AG09309 (cell line): ENCODE data around the gene TK2.

Experiments used
- DNase-seq: peaks from one replicate; pipeline ENCODE4 v3.0.0-alpha.2; 2010; ENCODE audit warnings: low read depth
- H3K4me3 ChIP-seq: 2 replicates; pipeline ENCODE4 v1.5.1; 2011; ENCODE audit warnings: mild to moderate bottlenecking, low read depth, low read length, moderate library complexity; ENCODE audit not compliant: control insufficient read depth
- TF ChIP-seq, protein P1 (sequence below): IDR thresholded peaks from 2 replicates; pipeline ENCODE4 v1.5.1; 2011; ENCODE audit warnings: mild to moderate bottlenecking, low read depth, low read length, inconsistent platforms; ENCODE audit not compliant: insufficient read depth, control insufficient read depth; ENCODE audit errors: missing control alignments

The TK2 gene

DNA sequence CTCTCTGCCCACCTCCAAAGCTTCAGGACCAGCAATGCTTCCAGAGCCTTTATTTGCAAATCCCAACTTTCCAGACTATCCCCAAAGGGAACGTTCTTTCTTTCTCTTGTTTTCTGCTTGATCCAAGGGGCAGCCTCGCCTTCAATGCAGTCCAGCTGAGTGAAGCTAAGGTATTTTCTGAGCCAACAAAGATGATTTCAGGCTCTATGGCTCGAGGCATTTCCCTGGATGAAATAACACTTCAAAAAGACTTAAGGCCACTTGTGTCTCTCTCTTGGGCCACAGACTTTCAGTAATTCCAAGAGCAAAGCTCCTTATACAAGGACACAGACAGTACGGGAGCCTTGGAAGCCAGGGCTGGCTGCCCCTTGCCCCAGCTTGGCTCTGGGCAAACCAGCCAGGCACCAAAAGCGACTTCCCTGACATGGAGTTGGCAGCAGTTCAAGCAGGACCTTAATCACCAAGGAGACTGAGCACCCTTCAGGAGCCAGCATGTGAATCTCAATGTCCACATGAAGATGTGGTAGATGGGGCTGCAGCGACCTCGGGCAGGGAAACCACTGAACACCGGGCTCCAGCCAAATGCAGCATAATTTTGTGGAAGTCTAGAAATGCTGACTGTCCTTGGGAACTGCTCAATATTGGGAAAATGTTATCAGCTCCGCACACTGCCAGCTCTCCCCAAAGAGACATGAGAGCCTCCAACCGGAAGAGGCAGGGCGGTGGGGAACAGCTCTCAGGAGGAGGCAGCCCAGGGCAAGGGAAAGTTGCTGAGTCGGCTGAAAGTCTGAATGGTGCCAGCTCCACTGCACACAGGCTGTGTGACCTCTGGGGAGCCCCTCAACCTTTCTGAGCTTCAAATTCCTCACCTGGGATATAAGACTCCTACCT lies 39.0 kb downstream of the TK2 start:
- no peak overlapping the region for H3K4me3 ChIP-seq
- TF ChIP-seq, protein P1, sequence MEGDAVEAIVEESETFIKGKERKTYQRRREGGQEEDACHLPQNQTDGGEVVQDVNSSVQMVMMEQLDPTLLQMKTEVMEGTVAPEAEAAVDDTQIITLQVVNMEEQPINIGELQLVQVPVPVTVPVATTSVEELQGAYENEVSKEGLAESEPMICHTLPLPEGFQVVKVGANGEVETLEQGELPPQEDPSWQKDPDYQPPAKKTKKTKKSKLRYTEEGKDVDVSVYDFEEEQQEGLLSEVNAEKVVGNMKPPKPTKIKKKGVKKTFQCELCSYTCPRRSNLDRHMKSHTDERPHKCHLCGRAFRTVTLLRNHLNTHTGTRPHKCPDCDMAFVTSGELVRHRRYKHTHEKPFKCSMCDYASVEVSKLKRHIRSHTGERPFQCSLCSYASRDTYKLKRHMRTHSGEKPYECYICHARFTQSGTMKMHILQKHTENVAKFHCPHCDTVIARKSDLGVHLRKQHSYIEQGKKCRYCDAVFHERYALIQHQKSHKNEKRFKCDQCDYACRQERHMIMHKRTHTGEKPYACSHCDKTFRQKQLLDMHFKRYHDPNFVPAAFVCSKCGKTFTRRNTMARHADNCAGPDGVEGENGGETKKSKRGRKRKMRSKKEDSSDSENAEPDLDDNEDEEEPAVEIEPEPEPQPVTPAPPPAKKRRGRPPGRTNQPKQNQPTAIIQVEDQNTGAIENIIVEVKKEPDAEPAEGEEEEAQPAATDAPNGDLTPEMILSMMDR = no peak
- DNase-seq = no peak

- TF ChIP-seq, protein P1 = no peak
Measured at GRCh38 chr16:66510298-66510697, 39.6 kb downstream of the TK2 start.

GRCh38 chr16:66509576-66509975 lies 40.3 kb downstream of the TK2 start:
- no peak for DNase-seq
- TF ChIP-seq, protein P1 = no peak
- no peak overlapping the region for H3K4me3 ChIP-seq

More at GRCh38 chr16:66510298-66510697, 39.6 kb downstream of the TK2 start:
- no peak for DNase-seq
- no peak overlapping the region for H3K4me3 ChIP-seq

DNA sequence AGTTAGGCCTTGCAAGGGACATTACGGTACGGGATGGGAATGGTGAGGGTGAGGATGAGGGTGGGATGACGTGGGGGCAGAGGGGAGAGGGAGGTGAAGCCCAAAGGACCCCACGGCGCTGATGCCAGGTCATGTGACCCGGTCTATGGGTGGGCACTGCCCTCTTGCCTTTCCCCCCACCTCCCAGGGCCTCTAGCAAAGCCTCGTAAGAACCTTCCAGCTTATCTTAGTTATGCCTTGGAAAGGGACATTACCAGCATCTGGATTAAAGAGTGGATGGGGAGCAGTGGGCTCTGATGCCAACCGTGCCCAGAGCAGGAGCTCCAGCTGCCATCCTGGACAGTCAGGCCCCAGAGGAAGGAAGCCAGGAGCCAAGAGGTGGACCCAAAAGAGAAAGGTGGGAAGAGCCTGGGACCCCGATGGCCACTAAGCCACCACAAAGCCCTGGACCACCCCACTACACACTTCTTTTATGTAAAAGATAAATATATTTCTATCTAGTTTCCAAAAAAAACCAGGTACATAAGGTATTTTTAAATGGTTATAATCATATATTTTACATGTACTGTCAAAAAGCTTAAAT lies 40.9 kb downstream of the TK2 start:
- H3K4me3 ChIP-seq = no peak overlapping the region
- TF ChIP-seq, protein P1 = no peak
- DNase-seq = no peak

DNA sequence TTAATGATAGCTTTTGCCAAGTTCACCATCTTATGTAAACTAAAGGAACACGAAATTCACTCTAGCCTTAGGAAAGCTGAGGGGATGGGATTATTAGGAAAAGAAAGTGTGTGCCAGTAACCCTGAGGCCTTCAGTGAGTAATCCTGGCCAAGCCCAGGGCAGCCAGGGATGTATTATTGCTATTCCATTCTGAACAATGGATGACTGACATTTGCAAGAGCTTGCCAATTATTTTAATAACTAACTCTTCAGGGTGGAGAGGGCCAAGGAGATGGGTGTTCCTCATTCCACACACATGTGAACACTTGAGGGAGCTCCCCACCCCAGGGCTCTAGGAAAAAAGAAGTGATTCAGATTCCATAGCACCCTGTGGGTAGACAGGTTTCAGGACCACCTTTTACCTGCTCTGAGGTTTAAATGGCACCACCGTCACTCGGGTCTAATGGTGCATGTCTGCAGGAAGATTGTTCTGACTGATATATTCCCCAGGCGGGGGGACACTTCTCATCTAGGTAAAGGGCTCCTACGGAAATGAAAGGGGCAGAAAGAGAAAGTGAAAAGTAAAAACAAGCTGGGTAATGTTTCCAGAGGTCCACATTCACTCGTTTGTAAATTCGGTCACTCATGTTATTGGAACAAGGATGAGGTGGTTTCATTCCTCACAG lies 41.5 kb downstream of the TK2 start:
- no peak for DNase-seq
- TF ChIP-seq, protein P1 = no peak
- H3K4me3 ChIP-seq = no peak overlapping the region

- H3K4me3 ChIP-seq = no peak overlapping the region
- TF ChIP-seq, protein P1 = no peak
- DNase-seq = no peak
Measured at GRCh38 chr16:66507731-66508239, 42.1 kb downstream of the TK2 start.
